ENCODE data around the gene PRKN. TPM values are rescaled to one million over a fixed set of nuclear protein-coding genes. Genes with fewer than 3 reads are reported as not detected.

Gene PRKN
- total RNA-seq, 1 experiment from 2014 or later, result 0.46 TPM

GRCh38 chr6:161568885-161569456, 1158.6 kb downstream of the PRKN start:
- no TSS peak for BruUV-seq (replicated peaks)
- intact Hi-C loops (cut with micrococcal nuclease; ENCODE audit: unreplicated experiment), result no loop called here
- ATAC-seq, result no peak
- no peak overlapping the region for H3K27ac ChIP-seq (ENCODE audit: low read length)
- CTCF ChIA-PET, result no interaction called here
- POLR2A ChIA-PET, result no interaction called here
- TF ChIP-seq POLR2AphosphoS5 (IDR thresholded peaks at IDR 0.05; ENCODE audit: low read depth, low read length), result no peak
- TF ChIP-seq, protein P1, sequence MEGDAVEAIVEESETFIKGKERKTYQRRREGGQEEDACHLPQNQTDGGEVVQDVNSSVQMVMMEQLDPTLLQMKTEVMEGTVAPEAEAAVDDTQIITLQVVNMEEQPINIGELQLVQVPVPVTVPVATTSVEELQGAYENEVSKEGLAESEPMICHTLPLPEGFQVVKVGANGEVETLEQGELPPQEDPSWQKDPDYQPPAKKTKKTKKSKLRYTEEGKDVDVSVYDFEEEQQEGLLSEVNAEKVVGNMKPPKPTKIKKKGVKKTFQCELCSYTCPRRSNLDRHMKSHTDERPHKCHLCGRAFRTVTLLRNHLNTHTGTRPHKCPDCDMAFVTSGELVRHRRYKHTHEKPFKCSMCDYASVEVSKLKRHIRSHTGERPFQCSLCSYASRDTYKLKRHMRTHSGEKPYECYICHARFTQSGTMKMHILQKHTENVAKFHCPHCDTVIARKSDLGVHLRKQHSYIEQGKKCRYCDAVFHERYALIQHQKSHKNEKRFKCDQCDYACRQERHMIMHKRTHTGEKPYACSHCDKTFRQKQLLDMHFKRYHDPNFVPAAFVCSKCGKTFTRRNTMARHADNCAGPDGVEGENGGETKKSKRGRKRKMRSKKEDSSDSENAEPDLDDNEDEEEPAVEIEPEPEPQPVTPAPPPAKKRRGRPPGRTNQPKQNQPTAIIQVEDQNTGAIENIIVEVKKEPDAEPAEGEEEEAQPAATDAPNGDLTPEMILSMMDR (IDR thresholded peaks at IDR 0.05), result no peak
- no peak for TF ChIP-seq REST (IDR thresholded peaks at IDR 0.05; ENCODE audit: insufficient read depth in 1 of 2, low read depth in 2 of 2, low read length in 1 of 2)
- in situ Hi-C loops (cut with HindIII; ENCODE audit: low pct_unique_long_range_greater_than_20kb, low sequenced_read_pairs), result no loop called here
- no peaks in the 10 kb centered on the region for H3K9me3 ChIP-seq (ENCODE audit: control insufficient read depth, insufficient read depth, low read depth, low read length)
- H3K4me3 ChIP-seq (ENCODE audit: low read depth in 2 of 2, low read length in 2 of 2), result no peak overlapping the region
- H3K4me1 ChIP-seq (ENCODE audit: control insufficient read depth, insufficient read depth, low read length), result no peaks in the 10 kb centered on the region
- no peaks in the 10 kb centered on the region for H3K36me3 ChIP-seq (ENCODE audit: control insufficient read depth, insufficient read depth, low read length)
- DNase-seq (ENCODE audit: low read depth, low spot score), result no peak
- H3K27me3 ChIP-seq (ENCODE audit: control insufficient read depth, insufficient read depth, low read length), result no peaks in the 10 kb centered on the region

DNA sequence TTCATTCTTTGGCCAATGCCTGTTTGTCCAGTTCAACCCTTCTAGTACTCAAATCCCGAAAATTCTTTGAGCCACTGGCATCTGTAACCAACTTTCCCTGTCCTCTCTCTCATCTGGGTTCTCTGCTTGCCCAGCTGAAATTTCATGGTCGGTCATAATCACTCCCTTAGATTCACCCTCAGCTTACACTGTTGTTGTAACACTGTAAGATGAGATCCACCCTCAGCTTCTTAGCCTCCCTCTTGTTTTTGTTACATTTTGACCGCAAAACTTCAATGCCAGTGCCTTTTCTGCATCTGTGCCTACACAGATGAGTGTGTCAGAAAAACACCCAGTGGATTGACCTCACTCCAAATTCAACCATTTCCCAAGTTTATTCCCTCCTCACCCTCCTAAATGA, 1162.6 kb downstream of the PRKN start:
- ATAC-seq (no peak), DNase-seq (ENCODE audit: low read depth, low spot score) (no peak)
- Histone ChIP-seq H3K27me3 (ENCODE audit: control insufficient read depth, insufficient read depth, low read length) (0 out of 2 replicates have a peak, but pooled peaks cover 3% of the 10 kb centered on the region), H3K27ac (ENCODE audit: low read length) (no peak overlapping the region), H3K4me3 (ENCODE audit: low read depth in 2 of 2, low read length in 2 of 2) (no peak overlapping the region), H3K4me1 (ENCODE audit: control insufficient read depth, insufficient read depth, low read length) (no peaks in the 10 kb centered on the region), H3K36me3 (ENCODE audit: control insufficient read depth, insufficient read depth, low read length) (no peaks in the 10 kb centered on the region), H3K9me3 (ENCODE audit: control insufficient read depth, insufficient read depth, low read depth, low read length) (no peaks in the 10 kb centered on the region)
- TF ChIP-seq TCF7L2 (IDR thresholded peaks at IDR 0.05; ENCODE audit: low read depth, low read length), result no peak
- TF ChIP-seq, protein P1 (IDR thresholded peaks at IDR 0.05), result no peak
- no peak for TF ChIP-seq SIN3A (IDR thresholded peaks at IDR 0.05; ENCODE audit: borderline replicate concordance, insufficient read depth, low read depth, low read length)
- no peak for TF ChIP-seq REST (IDR thresholded peaks at IDR 0.05; ENCODE audit: insufficient read depth in 1 of 2, low read depth in 2 of 2, low read length in 1 of 2)
- TF ChIP-seq POLR2AphosphoS5 (IDR thresholded peaks at IDR 0.05; ENCODE audit: low read depth, low read length), result no peak
- BruUV-seq (replicated peaks), result no TSS peak
- intact Hi-C loops (cut with micrococcal nuclease; ENCODE audit: unreplicated experiment) (no loop called here), in situ Hi-C loops (cut with HindIII; ENCODE audit: low pct_unique_long_range_greater_than_20kb, low sequenced_read_pairs) (no loop called here)
- ChIA-PET CTCF (no interaction called here), POLR2A (no interaction called here)
